HepG2 (cell line): ENCODE measurements around the gene DAB2IP. TPM values are rescaled to one million over a fixed set of nuclear protein-coding genes. Genes with fewer than 3 reads are reported as not detected.

ENCODE experiments used
- ATAC-seq: fragments of 200-7000 bp; cut with Tn5 transposase; 3 replicates; pipeline ENCODE4 v1.9.1; 2020; ENCODE audit warnings: mild to moderate bottlenecking, moderate library complexity
- BruUV-seq: library from RNA; stranded (reverse); fragments of 400-500 nt; replicated peaks from 2 replicates; lab custom pipeline; 2021; lab: Mats Ljungman, UMichigan
- CTCF ChIA-PET: fragments of 300-600 bp; formaldehyde crosslinking; extraction: SDS; loops from one replicate; lab custom pipeline; 2021; ENCODE audit warnings: low total read pairs, inconsistent platforms, low intra/inter-chr PET ratio; lab: Yijun Ruan, JAX
- POLR2A ChIA-PET: fragments of 350-600 bp; sonication (Branson Sonifier 250); formaldehyde crosslinking; loops from one replicate; lab custom pipeline; 2020; ENCODE audit warnings: antibody characterized with exemption, inconsistent platforms; lab: Yijun Ruan, JAX
- DNase-seq: peaks from one replicate; pipeline ENCODE4 v3.0.0-alpha.2; 2015; ENCODE audit warnings: low spot score
- FAIRE-seq: peaks from 3 replicates; lab custom pipeline; 2011; peaks lifted over from hg19 to GRCh38; lab: Jason Lieb, UNC
- H2AFZ ChIP-seq: one replicate; pipeline ENCODE4 v1.6.1; 2011; ENCODE audit warnings: low read length, inconsistent platforms
- H3K27ac ChIP-seq: fragments of 300-600 bp; 3 replicates; pipeline ENCODE4 v1.8.0; 2011; ENCODE audit warnings: mixed run types, mild to moderate bottlenecking, mixed read lengths, low read length, inconsistent platforms; ENCODE audit not compliant: insufficient read depth; ENCODE audit errors: extremely low read length
- H3K27me3 ChIP-seq, 2 experiments: fragments of 200-600 bp in 1 of 2; 2 replicates in 1 of 2; 3 replicates in 1 of 2; pipeline versions ENCODE4 v1.6.0 to v1.8.0; 2011; ENCODE audit warnings: low read length in 2 of 2, mild to moderate bottlenecking in 2 of 2, moderate library complexity in 2 of 2, inconsistent platforms in 1 of 2; ENCODE audit not compliant: insufficient read depth in 2 of 2, control insufficient read depth in 1 of 2
- H3K36me3 ChIP-seq, 2 experiments: fragments of 200-600 bp in 1 of 2; replicated peaks in 1 of 2; 2 replicates in 1 of 2; 3 replicates in 1 of 2; pipeline versions ENCODE4 v1.5.1 to v1.8.0; 2011; ENCODE audit warnings: low read length in 2 of 2, inconsistent platforms in 1 of 2; ENCODE audit not compliant: insufficient read depth in 2 of 2, control insufficient read depth in 1 of 2
- H3K4me1 ChIP-seq: 2 replicates; pipeline ENCODE4 v1.5.1; 2012; ENCODE audit warnings: low read length, inconsistent platforms; ENCODE audit not compliant: insufficient read depth
- H3K4me2 ChIP-seq: 2 replicates; pipeline ENCODE4 v1.6.0; 2011; ENCODE audit warnings: low read depth, low read length, inconsistent platforms
- H3K4me3 ChIP-seq, 3 experiments: fragments of 200-600 bp in 1 of 3; sonication (generic), shearing (Covaris generic) in 1 of 3; replicated peaks in 1 of 3; 2 replicates each; pipeline ENCODE4 v1.5.1; 2011 to 2016; ENCODE audit warnings: low read length in 3 of 3, inconsistent platforms in 2 of 3, low read depth in 2 of 3, mild to moderate bottlenecking in 2 of 3, control low read depth in 1 of 3, mixed read lengths in 1 of 3; ENCODE audit not compliant: insufficient read depth in 1 of 3
- H3K79me2 ChIP-seq: one replicate; pipeline ENCODE4 v1.6.1; 2011; ENCODE audit warnings: low read length, inconsistent platforms; ENCODE audit not compliant: insufficient read depth
- H3K9ac ChIP-seq: 2 replicates; pipeline ENCODE4 v1.6.0; 2011; ENCODE audit warnings: mild to moderate bottlenecking, low read depth, low read length, inconsistent platforms; ENCODE audit not compliant: insufficient read depth
- H3K9me3 ChIP-seq: 2 replicates; pipeline ENCODE4 v1.5.1; 2012; ENCODE audit warnings: mild to moderate bottlenecking, low read length
- H4K20me1 ChIP-seq: 2 replicates; pipeline ENCODE4 v1.6.0; 2011; ENCODE audit warnings: inconsistent platforms, mild to moderate bottlenecking, low read length, moderate library complexity; ENCODE audit not compliant: insufficient read depth
- AHR ChIP-seq: IDR thresholded peaks from 2 replicates; pipeline ENCODE4 v1.6.1; 2018; ENCODE audit warnings: missing genetic modification reagents, missing compliant biosample characterization
- ARHGAP35 ChIP-seq: sonication (generic); formaldehyde crosslinking; IDR thresholded peaks from 2 replicates; pipeline ENCODE4 v1.9.0; 2022; ENCODE audit warnings: mild to moderate bottlenecking, inconsistent platforms, moderate library complexity, missing genetic modification reagents, borderline replicate concordance
- BHLHE40 ChIP-seq: IDR thresholded peaks from 2 replicates; pipeline ENCODE4 v1.6.1; 2011; ENCODE audit warnings: low read length, improper control_type of control experiment
- BRD4 ChIP-seq: sonication (generic); formaldehyde crosslinking; IDR thresholded peaks from 2 replicates; pipeline ENCODE4 v1.4.0; 2020; ENCODE audit warnings: missing genetic modification reagents
- CCDC6 ChIP-seq: sonication (generic); formaldehyde crosslinking; IDR thresholded peaks from 2 replicates; pipeline ENCODE4 v1.8.1; 2022; ENCODE audit warnings: mild to moderate bottlenecking, missing genetic modification reagents, moderate library complexity
- GFI1 ChIP-seq: sonication (generic); formaldehyde crosslinking; IDR thresholded peaks from 2 replicates; pipeline ENCODE4 v1.5.0; 2020; ENCODE audit warnings: missing genetic modification reagents, mild to moderate bottlenecking, borderline replicate concordance
- NRL ChIP-seq: sonication (generic); formaldehyde crosslinking; IDR thresholded peaks from 2 replicates; pipeline ENCODE4 v1.5.0; 2020; ENCODE audit warnings: missing genetic modification reagents, mild to moderate bottlenecking, moderate library complexity, borderline replicate concordance
- PRPF4 ChIP-seq: fragments of 200-400 bp; formaldehyde crosslinking; IDR thresholded peaks from 2 replicates; pipeline ENCODE4 v1.6.1; 2016; ENCODE audit warnings: low read length, low read depth; ENCODE audit not compliant: poor library complexity, severe bottlenecking
- WGBS: methylation state at CpG from one replicate; pipeline ENCODE4 v1.1.6; 2017; ENCODE audit warnings: low lambda C conversion rate; 5-methylcytosine and 5-hydroxymethylcytosine counted together
- in situ Hi-C: cut with HindIII; loops from 2 replicates; pipeline ENCODE4 v1.10.0; 2017; ENCODE audit warnings: low pct_unique_long_range_greater_than_20kb; ENCODE audit not compliant: extremely low pct_ligation_motif_present
- intact Hi-C: fragments of 100-400 bp; cut with micrococcal nuclease; formaldehyde crosslinking; loops from one replicate; pipeline ENCODE4 v1.10.0; 2022; ENCODE audit not compliant: unreplicated experiment
- polyA plus RNA-seq, 8 experiments: library from polyadenylated mRNA; depleted of rRNA in 3 of 8; stranded (reverse) in 7 of 8; unstranded in 1 of 8; fragments of >200 nt; fragmentation: Illumina TruSeq in 4 of 8; extraction: Trizol in 4 of 8; gene quantifications; 2 replicates each; pipeline versions ENCODE4 v1.2.1 to v1.2.3, GENCODE V29; 2011 to 2016; ENCODE audit warnings: low read depth in 4 of 8, missing spikeins in 1 of 8, mixed read lengths in 1 of 8; ENCODE audit not compliant: insufficient read depth in 1 of 8
- total RNA-seq, 5 experiments: library from RNA; depleted of rRNA; stranded (reverse); fragments of >200 nt; fragmentation: Illumina TruSeq; extraction: Trizol; gene quantifications; 2 replicates each; pipeline ENCODE4 v1.2.3, GENCODE V29; 2016; ENCODE audit warnings: low read depth in 1 of 5
- TF ChIP-seq, protein P1 (sequence below): sonication (generic); formaldehyde crosslinking; IDR thresholded peaks from 2 replicates; pipeline ENCODE4 v1.4.0; 2020; ENCODE audit warnings: missing genetic modification reagents, low read depth, mild to moderate bottlenecking, borderline replicate concordance
- TF ChIP-seq, protein P2 (sequence below): sonication (generic); formaldehyde crosslinking; IDR thresholded peaks from 2 replicates; pipeline ENCODE4 v1.8.1; 2023; ENCODE audit warnings: missing genetic modification reagents, inconsistent platforms, borderline replicate concordance
- TF ChIP-seq, protein P3 (sequence below): IDR thresholded peaks from 2 replicates; pipeline ENCODE4 v1.6.1; 2016; ENCODE audit warnings: missing genetic modification reagents, missing compliant biosample characterization

The DAB2IP gene
- total and polyA plus RNA-seq, 2 of the 13 experiments (the other 11 are each of a cell fraction or from before 2014, with no cell fraction given), result 25.3 to 37.9 TPM

DNA sequence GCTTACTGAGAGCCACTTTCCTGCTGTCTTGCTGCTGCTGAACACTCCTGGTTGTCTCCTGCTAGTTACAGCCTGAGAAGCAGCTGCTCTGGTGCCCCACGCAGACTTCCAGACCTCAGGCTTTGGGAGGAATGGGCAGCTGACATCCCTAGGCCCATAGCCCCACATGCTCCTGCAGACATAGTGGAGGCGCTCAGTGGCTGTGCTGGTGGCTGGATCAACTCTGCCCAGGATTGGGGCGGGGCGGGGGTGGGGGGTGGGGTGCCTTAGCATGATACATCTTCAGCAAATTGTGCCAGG lies 93.9 kb downstream of the DAB2IP start:
- Histone ChIP-seq H3K9me3 (no peaks in the 10 kb centered on the region), H2AFZ (no peak overlapping the region), H3K9ac (peak overlapping the region; percentile 75), H3K4me1 (peaks cover 91% of the 10 kb centered on the region), H3K79me2 (peaks cover 65% of the 10 kb centered on the region), H3K27ac (peak overlapping the region; percentile 48), H3K27me3 (no peaks in the 10 kb centered on the region), H3K4me2 (peak overlapping the region; percentile 76), H4K20me1 (no peaks in the 10 kb centered on the region)
- intact Hi-C loops (loop anchor here (2.0 to 10.0 kb wide), 2 partner anchors 79 to 247 kb away; no protein-coding TSS in a partner anchor), in situ Hi-C loops (loop anchor here (10.0 to 25.0 kb wide), 2 partner anchors 119 to 242 kb away; no protein-coding TSS in a partner anchor)
- no TSS peak for BruUV-seq
- POLR2A ChIA-PET, result interaction anchor here (1.1 kb wide), 1 partner anchor 116 kb away, joined by 3 read pairs; no protein-coding TSS in a partner anchor
- no peak for ATAC-seq
- DNase-seq, result no peak
- FAIRE-seq, result no peak
- no peak for TF ChIP-seq PRPF4
- TF ChIP-seq ARHGAP35, result no peak
- 0 out of 2 replicates have a peak, but pooled peaks have one; percentile 9 for TF ChIP-seq NRL
- no peak for TF ChIP-seq CCDC6 (CRISPR knock-in tag)
- TF ChIP-seq, protein P1, sequence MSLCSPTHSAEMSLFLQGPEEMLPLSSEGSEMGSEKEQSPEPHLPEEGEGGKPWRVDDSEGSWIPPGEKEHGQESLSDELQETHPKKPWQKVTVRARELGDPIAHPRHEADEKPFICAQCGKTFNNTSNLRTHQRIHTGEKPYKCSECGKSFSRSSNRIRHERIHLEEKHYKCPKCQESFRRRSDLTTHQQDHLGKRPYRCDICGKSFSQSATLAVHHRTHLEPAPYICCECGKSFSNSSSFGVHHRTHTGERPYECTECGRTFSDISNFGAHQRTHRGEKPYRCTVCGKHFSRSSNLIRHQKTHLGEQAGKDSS (CRISPR knock-in tag), result no peak
- TF ChIP-seq BRD4 (CRISPR knock-in tag), result no peak
- TF ChIP-seq, all 625 proteins: peak for 1
- Histone ChIP-seq H3K4me3 (peak overlapping the region in 1 of 3 experiments; percentile 85; a peak in 1 of 6 replicates), H3K36me3 (peaks cover 2 to 17% of the 10 kb centered on the region in 2 experiments; a peak in 4 of 5 replicates)
- CTCF ChIA-PET, result no interaction called here
- 95% methylated on average over 3 of the region's 4 CpGs for WGBS

DNA sequence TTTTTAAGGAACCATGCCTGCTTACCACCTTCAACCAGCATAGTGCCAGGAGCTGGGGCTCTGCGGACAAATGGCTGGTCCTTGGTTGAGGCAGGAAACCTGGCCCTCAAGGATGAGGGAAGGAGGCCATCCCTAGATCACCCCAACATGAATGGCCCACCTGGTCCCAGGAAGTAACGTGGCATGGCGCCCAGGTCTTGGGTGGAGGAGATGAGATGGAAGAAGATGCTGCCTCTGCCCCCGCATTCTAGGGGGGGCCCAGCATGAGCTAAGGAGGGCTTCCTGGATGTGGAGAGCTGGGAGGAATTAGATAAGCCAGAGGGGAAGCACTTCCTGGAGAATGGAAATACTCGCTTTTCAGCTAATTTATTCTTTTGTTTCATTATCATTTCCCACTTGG lies 95.0 kb downstream of the DAB2IP start:
- FAIRE-seq, result no peak
- no peak overlapping the region for H3K9ac ChIP-seq
- DNase-seq, result no peak
- CTCF ChIA-PET, result no interaction called here
- no peaks in the 10 kb centered on the region for H3K9me3 ChIP-seq
- H3K27me3 ChIP-seq, result no peaks in the 10 kb centered on the region
- no peak for TF ChIP-seq GFI1 (CRISPR knock-in tag)
- TF ChIP-seq BHLHE40, result no peak
- TF ChIP-seq, protein P2, sequence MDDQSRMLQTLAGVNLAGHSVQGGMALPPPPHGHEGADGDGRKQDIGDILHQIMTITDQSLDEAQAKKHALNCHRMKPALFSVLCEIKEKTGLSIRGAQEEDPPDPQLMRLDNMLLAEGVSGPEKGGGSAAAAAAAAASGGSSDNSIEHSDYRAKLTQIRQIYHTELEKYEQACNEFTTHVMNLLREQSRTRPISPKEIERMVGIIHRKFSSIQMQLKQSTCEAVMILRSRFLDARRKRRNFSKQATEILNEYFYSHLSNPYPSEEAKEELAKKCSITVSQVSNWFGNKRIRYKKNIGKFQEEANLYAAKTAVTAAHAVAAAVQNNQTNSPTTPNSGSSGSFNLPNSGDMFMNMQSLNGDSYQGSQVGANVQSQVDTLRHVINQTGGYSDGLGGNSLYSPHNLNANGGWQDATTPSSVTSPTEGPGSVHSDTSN, result no peak
- no peak for TF ChIP-seq AHR (CRISPR knock-in tag)
- TF ChIP-seq, protein P3, sequence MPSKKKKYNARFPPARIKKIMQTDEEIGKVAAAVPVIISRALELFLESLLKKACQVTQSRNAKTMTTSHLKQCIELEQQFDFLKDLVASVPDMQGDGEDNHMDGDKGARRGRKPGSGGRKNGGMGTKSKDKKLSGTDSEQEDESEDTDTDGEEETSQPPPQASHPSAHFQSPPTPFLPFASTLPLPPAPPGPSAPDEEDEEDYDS (CRISPR knock-in tag), result no peak
- no peak overlapping the region for H3K27ac ChIP-seq
- H2AFZ ChIP-seq, result no peak overlapping the region
- peaks cover 2 to 17% of the 10 kb centered on the region in 2 experiments; a peak in 4 of 5 replicates for H3K36me3 ChIP-seq
- intact Hi-C loops, result loop anchor here (10.0 kb wide), 1 partner anchor 78 kb away; no protein-coding TSS in a partner anchor
- WGBS, result 92% methylated on average over 5 of the region's 5 CpGs
- no TSS peak for BruUV-seq
- ATAC-seq, result no peak
- no peak overlapping the region for H3K4me3 ChIP-seq
- in situ Hi-C loops, result loop anchor here (10.0 to 25.0 kb wide), 2 partner anchors 118 to 241 kb away; no protein-coding TSS in a partner anchor
- no peak overlapping the region for H3K4me2 ChIP-seq
- H3K79me2 ChIP-seq, result peaks cover 59% of the 10 kb centered on the region
- H3K4me1 ChIP-seq, result peaks cover 90% of the 10 kb centered on the region
- no peaks in the 10 kb centered on the region for H4K20me1 ChIP-seq
- POLR2A ChIA-PET, result interaction anchor here (1.4 kb wide), 1 partner anchor 9 kb away, joined by 3 read pairs; no protein-coding TSS in a partner anchor
